GM12891 (cell line): Measurements from ENCODE around the gene CCDC102B.

Experiments
- PAX5 ChIP-seq: IDR thresholded peaks from 2 replicates; pipeline ENCODE4 v1.6.1; 2011; ENCODE audit warnings: low read length, moderate library complexity, mild to moderate bottlenecking; ENCODE audit not compliant: insufficient read depth, severe bottlenecking
- POLR2A ChIP-seq: IDR thresholded peaks from 2 replicates; pipeline ENCODE4 v1.6.1; 2011; ENCODE audit warnings: low read depth, low read length, control low read depth
- POLR2AphosphoS5 ChIP-seq: IDR thresholded peaks from 2 replicates; pipeline ENCODE4 v1.6.1; 2011; ENCODE audit warnings: low read depth, low read length, control low read depth
- SPI1 ChIP-seq: IDR thresholded peaks from 2 replicates; pipeline ENCODE4 v1.6.1; 2011; ENCODE audit warnings: low read depth, low read length, control low read depth
- TAF1 ChIP-seq: IDR thresholded peaks from 2 replicates; pipeline ENCODE4 v1.6.1; 2011; ENCODE audit warnings: low read depth, low read length, control low read depth

- no peak for TF ChIP-seq POLR2A
- no peak for TF ChIP-seq POLR2AphosphoS5
- no peak for TF ChIP-seq TAF1
- no peak for TF ChIP-seq PAX5
- TF ChIP-seq SPI1 = no peak
Measured at GRCh38 chr18:68940039-68940438, 142.2 kb downstream of the CCDC102B start.
